Gastrocnemius medialis (tissue), 4 donors: ENCODE results near the gene BRCC3. TPM values are rescaled to one million over a fixed set of nuclear protein-coding genes. Genes with fewer than 3 reads are reported as not detected.

Experiments
- ATAC-seq, 2 donors: fragments of 150-250 bp; one replicate each; pipeline ENCODE4 v1.9.1; 2016
- DNase-seq, 2 donors: peaks; one replicate each; pipeline ENCODE4 v3.0.0-alpha.2; 2019
- H3K27ac ChIP-seq, 4 donors: fragments of 200-600 bp; sonication (generic); 1 replicate in 1 of 4; 2 replicates in 3 of 4; pipeline ENCODE4 v1.5.1; 2016 to 2018; ENCODE audit warnings: mild to moderate bottlenecking in 2 of 4, moderate library complexity in 1 of 4
- H3K27me3 ChIP-seq, 3 donors: fragments of 200-600 bp; sonication (generic) in 2 of 3; 1 replicate in 1 of 3; 2 replicates in 2 of 3; pipeline versions ENCODE4 v1.5.1 to v1.6.0; 2016 to 2019; ENCODE audit warnings: mild to moderate bottlenecking in 1 of 3, moderate library complexity in 1 of 3
- H3K36me3 ChIP-seq, 2 donors: fragments of 200-600 bp; sonication (generic) in 1 of 2; one replicate each; pipeline ENCODE4 v1.5.1; 2017 to 2018
- H3K4me1 ChIP-seq, 2 donors: fragments of 200-600 bp; sonication (generic) in 1 of 2; one replicate each; pipeline ENCODE4 v1.5.1; 2016 to 2017; ENCODE audit warnings: mild to moderate bottlenecking in 2 of 2
- H3K4me3 ChIP-seq, 4 donors: fragments of 200-600 bp; sonication (generic) in 3 of 4; 1 replicate in 1 of 4; 2 replicates in 3 of 4; pipeline ENCODE4 v1.5.1; 2016 to 2019; ENCODE audit warnings: mild to moderate bottlenecking in 2 of 4
- H3K9me3 ChIP-seq, 3 donors: fragments of 200-600 bp; sonication (generic) in 2 of 3; 1 replicate in 1 of 3; 2 replicates in 2 of 3; pipeline ENCODE4 v1.5.1; 2016 to 2019
- CTCF ChIP-seq, 5 experiments: fragments of 450-650 bp in 3 of 5; fragments of 200-600 bp in 2 of 5; sonication (generic) in 2 of 5; IDR thresholded peaks in 4 of 5; conservative IDR thresholded peaks in 1 of 5; 1 replicate in 4 of 5; 2 replicates in 1 of 5; pipeline ENCODE4 v1.5.1; 2016 to 2019; ENCODE audit warnings: antibody characterized with exemption in 5 of 5, mild to moderate bottlenecking in 3 of 5, moderate library complexity in 3 of 5
- POLR2A ChIP-seq, 2 donors: fragments of 450-650 bp; IDR thresholded peaks; one replicate each; pipeline ENCODE4 v1.6.1; 2017; ENCODE audit warnings: antibody characterized with exemption in 2 of 2, mild to moderate bottlenecking in 2 of 2, moderate library complexity in 2 of 2
- in situ Hi-C, 4 donors: fragments of 200-750 bp; cut with MboI; loops; one replicate each; pipeline versions ENCODE4 v1.15.0 to v1.8.0; 2017; ENCODE audit warnings: low sequenced_read_pairs in 4 of 4
- intact Hi-C: fragments of 100-400 bp; cut with DNase I; formaldehyde crosslinking; loops from one replicate; pipeline ENCODE4 v1.15.1; 2023; ENCODE audit warnings: low total_unique reads
- total RNA-seq, 4 donors: library from RNA; depleted of rRNA; stranded (reverse); fragments of >200 nt; gene quantifications; one replicate each; pipeline versions ENCODE4 v1.1.0 to v1.2.3, GENCODE V29; 2016

The BRCC3 gene
- total RNA-seq, 4 donors from 2014 or later, result 8.8 to 15.9 (median 10.6) TPM

DNA sequence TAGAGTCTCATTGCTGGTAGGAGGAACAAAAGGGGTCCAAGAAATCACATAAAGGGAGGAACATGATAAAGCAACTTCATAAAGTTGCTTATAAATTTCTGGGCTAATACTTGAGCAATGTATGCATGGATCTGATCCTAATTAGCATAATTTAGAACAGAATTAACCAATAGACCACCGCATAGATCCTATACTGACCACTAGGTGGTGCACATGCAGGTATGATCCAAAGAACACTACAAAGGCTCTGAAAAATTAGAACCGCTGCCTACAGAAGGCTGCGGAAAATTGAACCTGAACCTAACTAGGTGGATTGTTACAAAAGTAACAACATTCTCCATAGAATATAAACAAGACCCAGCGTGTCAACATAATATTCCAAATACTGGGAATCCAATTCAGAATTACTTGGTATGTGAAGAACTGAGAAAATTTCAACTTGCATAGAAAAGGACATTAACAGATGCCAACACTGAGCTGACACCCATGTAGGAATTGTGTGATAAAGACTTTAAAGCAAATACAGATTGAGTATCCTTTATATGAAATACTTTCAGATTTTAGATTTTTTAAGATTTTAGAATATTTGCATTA is 23.3 kb downstream of the BRCC3 start:
- Histone ChIP-seq H3K4me1 (no peaks in the 10 kb centered on the region), H3K4me3 (no peak overlapping the region), H3K36me3 (no peaks in the 10 kb centered on the region), H3K27me3 (no peaks in the 10 kb centered on the region), H3K27ac (no peak overlapping the region), H3K9me3 (no peaks in the 10 kb centered on the region)
- in situ Hi-C loops (loop anchor here in 1 of 4 donors (25.0 kb wide), 1 partner anchor 107 kb away; no protein-coding TSS in a partner anchor), intact Hi-C loops (no loop called here)
- ATAC-seq (no peak), DNase-seq (no peak)
- TF ChIP-seq POLR2A (IDR thresholded peaks at IDR 0.05), result no peak
- peak; percentile 18 to 61 (median 38) for TF ChIP-seq CTCF (IDR thresholded peaks at IDR 0.05 in 4 of 5, conservative IDR thresholded peaks at IDR 0.05 in 1 of 5)

- Histone ChIP-seq H3K27me3 (no peaks in the 10 kb centered on the region), H3K36me3 (no peaks in the 10 kb centered on the region), H3K9me3 (no peaks in the 10 kb centered on the region), H3K4me3 (no peak overlapping the region), H3K27ac (no peak overlapping the region), H3K4me1 (no peaks in the 10 kb centered on the region)
- no peak for ATAC-seq
- in situ Hi-C loops (no loop called here), intact Hi-C loops (no loop called here)
- TF ChIP-seq CTCF (IDR thresholded peaks at IDR 0.05 in 4 of 5, conservative IDR thresholded peaks at IDR 0.05 in 1 of 5) (no peak), POLR2A (IDR thresholded peaks at IDR 0.05) (no peak)
- no peak for DNase-seq
Observed at GRCh38 chrX:155105919-155106318, 34.6 kb downstream of the BRCC3 start.

- Histone ChIP-seq H3K36me3 (no peaks in the 10 kb centered on the region), H3K27me3 (no peaks in the 10 kb centered on the region), H3K9me3 (no peaks in the 10 kb centered on the region), H3K4me1 (no peaks in the 10 kb centered on the region), H3K27ac (no peak overlapping the region), H3K4me3 (no peak overlapping the region)
- in situ Hi-C loops, result no loop called here
- intact Hi-C loops, result no loop called here
- DNase-seq (no peak), ATAC-seq (no peak)
- no peak for TF ChIP-seq CTCF (IDR thresholded peaks at IDR 0.05 in 4 of 5, conservative IDR thresholded peaks at IDR 0.05 in 1 of 5)
- TF ChIP-seq POLR2A (IDR thresholded peaks at IDR 0.05), result no peak
Observed at GRCh38 chrX:155108427-155108826, 37.1 kb downstream of the BRCC3 start.

DNA sequence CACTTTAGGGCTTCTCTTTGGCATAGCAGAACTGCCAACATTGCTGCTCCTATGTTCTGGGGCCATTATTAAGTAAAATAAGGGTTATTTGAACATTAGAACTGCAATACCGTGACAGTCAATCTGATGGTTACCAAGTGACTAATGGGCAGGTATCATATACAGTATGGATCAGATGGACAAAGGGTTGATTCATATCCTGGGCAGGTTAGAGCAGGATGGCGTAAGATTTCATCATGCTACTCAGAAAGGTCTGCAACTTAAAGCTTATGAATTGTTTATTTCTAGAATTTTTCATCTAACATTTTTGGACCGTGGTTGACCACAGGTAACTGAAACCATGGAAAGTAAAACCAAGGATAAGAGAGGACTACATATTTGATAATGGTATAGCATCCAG is 40.9 kb downstream of the BRCC3 start:
- no peaks in the 10 kb centered on the region for H3K27me3 ChIP-seq
- no peak overlapping the region for H3K27ac ChIP-seq
- DNase-seq, result no peak
- intact Hi-C loops (no loop called here), in situ Hi-C loops (no loop called here)
- H3K4me3 ChIP-seq, result no peak overlapping the region
- no peaks in the 10 kb centered on the region for H3K4me1 ChIP-seq
- no peaks in the 10 kb centered on the region for H3K9me3 ChIP-seq
- no peak for ATAC-seq
- no peaks in the 10 kb centered on the region for H3K36me3 ChIP-seq
- no peak for TF ChIP-seq POLR2A (IDR thresholded peaks at IDR 0.05)
- TF ChIP-seq CTCF (IDR thresholded peaks at IDR 0.05 in 4 of 5, conservative IDR thresholded peaks at IDR 0.05 in 1 of 5), result no peak

- ATAC-seq (no peak), DNase-seq (no peak)
- in situ Hi-C loops, result no loop called here
- no peak overlapping the region for H3K4me3 ChIP-seq
- H3K27me3 ChIP-seq, result no peaks in the 10 kb centered on the region
- no peaks in the 10 kb centered on the region for H3K4me1 ChIP-seq
- TF ChIP-seq POLR2A (IDR thresholded peaks at IDR 0.05) (no peak), CTCF (IDR thresholded peaks at IDR 0.05 in 4 of 5, conservative IDR thresholded peaks at IDR 0.05 in 1 of 5) (no peak)
- no peak overlapping the region for H3K27ac ChIP-seq
- intact Hi-C loops, result no loop called here
- no peaks in the 10 kb centered on the region for H3K9me3 ChIP-seq
- H3K36me3 ChIP-seq, result no peaks in the 10 kb centered on the region
Observed at GRCh38 chrX:155113097-155113496, 41.8 kb downstream of the BRCC3 start.
